ENCODE measurements around the gene HAND2.

GRCh38 chr4:173525118-173526011 is 4.7 kb downstream of the HAND2 start:
- TF ChIP-seq HOXA3 (CRISPR knock-in tag; IDR thresholded peaks at IDR 0.05) (no peak), FOXO4 (CRISPR knock-in tag; conservative IDR thresholded peaks at IDR 0.05) (no peak), CREM (IDR thresholded peaks at IDR 0.05) (no peak), CREM (CRISPR knock-in tag; IDR thresholded peaks at IDR 0.05) (no peak)
